WI38 (cell line): ENCODE measurements around the gene GPHN.

ENCODE experiments used
- H3K4me3 ChIP-seq: 2 replicates; pipeline ENCODE4 v1.5.1; 2011; ENCODE audit warnings: low read depth, mild to moderate bottlenecking, control low read depth, low read length
- CTCF ChIP-seq: IDR thresholded peaks from 2 replicates; pipeline ENCODE4 v1.5.1; 2012; ENCODE audit warnings: low read depth, mild to moderate bottlenecking, control low read depth, low read length

Gene GPHN

DNA sequence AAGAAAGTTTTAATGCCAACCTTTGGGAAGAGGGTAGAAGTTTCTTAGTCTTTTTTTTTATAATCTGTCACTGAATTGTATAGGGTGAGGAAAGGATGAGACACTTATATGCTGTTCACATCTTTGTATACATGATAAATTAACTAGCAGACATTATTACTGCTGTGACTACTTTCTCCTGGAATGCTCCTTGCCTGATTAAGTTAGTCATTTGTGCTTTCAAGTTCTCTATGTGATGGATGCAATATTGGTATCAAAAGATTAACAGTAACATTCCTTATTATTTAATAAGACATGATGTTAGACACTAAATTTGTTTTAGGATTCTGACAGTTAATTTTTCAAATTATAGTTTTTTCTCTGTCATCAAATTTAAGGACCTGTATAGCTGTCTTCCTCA is 457.9 kb downstream of the GPHN start:
- no peak overlapping the region for H3K4me3 ChIP-seq
- TF ChIP-seq CTCF, result no peak

DNA sequence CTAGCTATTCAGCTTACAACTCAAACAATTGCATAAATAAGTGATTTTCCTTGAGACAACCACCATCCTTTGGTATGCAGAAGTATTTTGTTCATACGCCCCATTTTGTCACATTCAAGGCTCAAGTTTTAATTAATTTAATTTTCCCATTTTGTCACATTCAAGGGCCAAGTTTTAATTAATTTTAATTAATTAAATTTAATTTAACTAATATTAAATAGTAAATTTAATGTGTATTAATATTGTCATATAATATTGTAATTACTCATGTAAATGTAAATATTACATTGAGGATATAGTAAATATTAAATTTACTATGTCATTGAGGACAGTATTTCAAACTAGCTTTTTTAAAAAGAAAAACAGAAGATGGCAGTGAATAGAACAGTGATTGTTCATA is 464.5 kb downstream of the GPHN start:
- no peak for TF ChIP-seq CTCF
- H3K4me3 ChIP-seq, result no peak overlapping the region

DNA sequence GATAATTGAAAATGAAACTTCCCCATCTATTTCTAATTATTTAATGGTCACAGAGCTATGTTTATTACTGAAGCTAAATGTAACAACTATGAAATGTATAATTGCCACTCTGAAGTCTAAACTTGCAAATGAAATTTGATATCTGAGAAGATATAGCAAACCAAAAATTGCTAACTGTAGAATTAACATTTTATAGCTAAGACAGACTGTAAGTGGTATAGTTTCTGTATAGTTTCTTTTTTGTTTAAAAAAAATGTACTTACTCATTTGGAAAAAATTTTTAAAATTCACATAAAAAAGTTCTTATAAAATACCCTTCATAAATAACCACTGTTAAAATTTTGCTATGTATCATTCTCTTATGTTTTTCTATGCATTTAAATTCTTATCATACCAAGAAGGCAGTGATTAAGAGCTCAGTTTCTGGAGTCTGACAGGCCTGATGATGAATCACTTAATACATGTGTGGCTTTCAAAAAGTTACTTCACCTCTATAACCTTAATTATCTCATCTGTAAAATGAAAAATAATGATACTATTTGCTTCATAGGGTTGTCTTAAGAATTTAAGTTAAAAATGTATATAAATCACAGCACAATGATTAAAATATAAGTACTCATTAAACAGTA is 466.6 kb downstream of the GPHN start:
- no peak overlapping the region for H3K4me3 ChIP-seq
- no peak for TF ChIP-seq CTCF

DNA sequence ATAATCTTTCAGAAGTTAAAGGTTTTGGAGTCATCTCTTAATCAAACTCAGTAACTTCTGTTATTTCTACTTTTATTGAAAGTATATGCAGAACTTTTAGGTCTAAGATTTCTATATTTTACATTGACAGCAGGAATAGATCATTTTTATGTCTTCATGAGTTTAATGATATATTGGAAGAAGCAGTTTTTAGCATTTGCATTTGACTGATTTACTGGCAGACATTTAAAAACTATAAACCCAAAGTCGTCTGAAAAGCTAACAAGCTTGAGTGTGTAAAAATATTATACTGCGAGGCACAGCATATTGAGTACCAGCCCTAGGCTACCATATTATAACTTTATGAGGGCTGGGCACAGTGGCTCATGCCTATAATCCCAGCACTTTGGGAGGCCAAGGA is 467.3 kb downstream of the GPHN start:
- TF ChIP-seq CTCF, result no peak
- no peak overlapping the region for H3K4me3 ChIP-seq

DNA sequence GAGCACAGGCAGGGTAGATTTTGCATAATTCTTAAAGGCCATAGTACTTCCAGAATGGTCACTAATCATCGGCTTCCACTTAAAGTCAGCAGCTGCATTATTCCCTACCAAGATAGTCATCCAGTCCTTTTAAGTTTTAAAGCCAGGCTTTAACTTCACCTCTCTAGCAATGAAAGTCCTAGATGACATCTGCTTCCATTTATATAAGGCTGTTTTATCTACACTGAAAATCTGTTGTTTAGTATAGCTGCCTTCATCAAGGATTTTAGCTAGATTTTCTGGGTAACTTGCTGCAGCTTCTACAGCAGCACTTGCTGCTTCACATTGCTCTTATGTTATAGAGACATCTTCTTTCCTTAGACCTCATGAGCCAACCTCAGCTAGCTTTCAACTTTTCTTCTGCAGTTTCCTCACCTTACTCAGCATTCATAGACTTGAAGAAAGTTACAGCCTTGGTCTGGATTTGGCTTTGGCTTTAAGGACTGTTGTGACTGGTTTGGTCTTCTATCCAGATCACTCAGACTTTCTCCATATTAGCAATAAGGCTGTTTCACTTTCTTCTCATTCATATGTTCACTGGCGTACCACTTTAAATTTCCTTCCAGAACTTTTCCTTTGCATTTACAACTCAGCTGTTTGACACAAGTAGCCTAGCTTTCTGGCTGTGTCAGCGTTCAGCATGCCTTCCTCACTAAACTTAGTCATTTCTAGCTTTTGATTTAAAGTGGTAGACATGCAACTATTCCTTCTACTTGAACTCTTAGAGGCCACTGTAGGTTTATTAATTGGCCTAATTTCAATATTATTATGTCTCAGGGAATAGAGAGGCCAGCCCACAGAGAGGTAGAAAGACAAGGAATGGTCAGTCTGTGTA is 471.4 kb downstream of the GPHN start:
- no peak for TF ChIP-seq CTCF
- H3K4me3 ChIP-seq, result no peak overlapping the region

- no peak for TF ChIP-seq CTCF
- no peak overlapping the region for H3K4me3 ChIP-seq
These were observed 474.3 kb downstream of the GPHN start for GRCh38 chr14:66982247-66982646.

DNA sequence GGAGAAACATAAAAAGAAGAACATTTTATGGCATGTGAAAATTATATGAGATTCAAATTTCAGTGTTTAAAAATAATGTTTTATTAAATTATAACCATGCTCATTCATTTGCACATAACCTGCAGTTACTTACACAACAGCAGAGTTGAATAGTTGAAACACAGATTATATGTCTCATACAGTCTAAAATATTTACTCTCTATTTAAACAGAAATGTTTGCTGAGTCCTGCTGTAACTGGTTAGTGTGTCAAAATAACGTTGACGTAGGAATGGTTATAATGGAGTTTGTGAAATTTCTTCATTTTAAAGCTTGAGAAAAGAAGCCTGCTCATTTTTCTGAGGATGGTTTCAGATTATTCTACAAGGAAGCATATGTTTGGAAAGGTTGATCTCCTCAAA is 484.8 kb downstream of the GPHN start:
- no peak overlapping the region for H3K4me3 ChIP-seq
- TF ChIP-seq CTCF, result no peak
